ENCODE data around the gene CNTN2.

CNTN2 gene, protein sequence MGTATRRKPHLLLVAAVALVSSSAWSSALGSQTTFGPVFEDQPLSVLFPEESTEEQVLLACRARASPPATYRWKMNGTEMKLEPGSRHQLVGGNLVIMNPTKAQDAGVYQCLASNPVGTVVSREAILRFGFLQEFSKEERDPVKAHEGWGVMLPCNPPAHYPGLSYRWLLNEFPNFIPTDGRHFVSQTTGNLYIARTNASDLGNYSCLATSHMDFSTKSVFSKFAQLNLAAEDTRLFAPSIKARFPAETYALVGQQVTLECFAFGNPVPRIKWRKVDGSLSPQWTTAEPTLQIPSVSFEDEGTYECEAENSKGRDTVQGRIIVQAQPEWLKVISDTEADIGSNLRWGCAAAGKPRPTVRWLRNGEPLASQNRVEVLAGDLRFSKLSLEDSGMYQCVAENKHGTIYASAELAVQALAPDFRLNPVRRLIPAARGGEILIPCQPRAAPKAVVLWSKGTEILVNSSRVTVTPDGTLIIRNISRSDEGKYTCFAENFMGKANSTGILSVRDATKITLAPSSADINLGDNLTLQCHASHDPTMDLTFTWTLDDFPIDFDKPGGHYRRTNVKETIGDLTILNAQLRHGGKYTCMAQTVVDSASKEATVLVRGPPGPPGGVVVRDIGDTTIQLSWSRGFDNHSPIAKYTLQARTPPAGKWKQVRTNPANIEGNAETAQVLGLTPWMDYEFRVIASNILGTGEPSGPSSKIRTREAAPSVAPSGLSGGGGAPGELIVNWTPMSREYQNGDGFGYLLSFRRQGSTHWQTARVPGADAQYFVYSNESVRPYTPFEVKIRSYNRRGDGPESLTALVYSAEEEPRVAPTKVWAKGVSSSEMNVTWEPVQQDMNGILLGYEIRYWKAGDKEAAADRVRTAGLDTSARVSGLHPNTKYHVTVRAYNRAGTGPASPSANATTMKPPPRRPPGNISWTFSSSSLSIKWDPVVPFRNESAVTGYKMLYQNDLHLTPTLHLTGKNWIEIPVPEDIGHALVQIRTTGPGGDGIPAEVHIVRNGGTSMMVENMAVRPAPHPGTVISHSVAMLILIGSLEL

GRCh38 chr1:205042911-205043806, at the start of gene CNTN2:
CNTN2 (plus strand) TSS chr1:205043212; CDS start chr1:205053186, 9,974 bp downstream.
- H3K4me3 ChIP-seq (ENCODE audit: low read depth, low read length): no peak within 1 kb of the TSS

DNA sequence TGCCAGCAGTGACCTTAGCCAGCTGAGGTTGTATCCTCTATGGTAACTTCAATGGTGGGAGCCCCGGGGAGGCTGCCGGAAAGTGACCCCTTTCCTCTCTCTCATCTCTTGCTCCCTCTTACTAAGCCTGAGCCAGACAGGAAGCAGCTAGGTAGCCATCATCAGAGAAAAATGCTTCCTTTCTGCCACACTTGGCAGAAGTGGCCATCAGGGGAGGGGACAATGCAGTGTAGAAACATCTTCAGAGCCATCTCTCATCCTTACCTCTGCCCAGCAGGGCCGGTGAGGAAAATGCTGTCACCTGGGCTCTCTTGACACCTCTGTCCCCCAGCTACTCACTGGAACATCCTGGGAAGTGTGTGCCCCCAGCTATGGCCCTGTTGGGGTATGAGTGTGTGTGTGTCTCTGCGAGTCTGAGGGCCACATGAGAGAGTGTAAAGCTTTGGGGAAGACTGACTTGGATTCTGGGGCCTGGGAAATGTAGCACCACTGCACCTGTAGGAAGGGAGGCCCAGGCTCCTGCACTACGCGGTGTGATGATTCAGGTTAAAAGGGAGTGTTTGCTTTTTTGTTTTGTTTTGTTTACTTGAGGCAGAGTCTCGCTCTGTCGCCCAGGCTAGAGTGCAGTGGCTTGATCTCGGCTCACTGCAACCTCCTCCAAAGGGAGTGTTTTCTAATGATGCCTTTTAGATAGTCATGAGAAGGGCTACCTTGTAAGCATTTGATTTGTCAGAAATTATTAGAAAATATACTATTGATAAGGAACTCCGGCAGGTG, 48.7 kb upstream of the CNTN2 start:
- no peak overlapping the region for H3K4me3 ChIP-seq (ENCODE audit: low read depth, low read length)

GRCh38 chr1:204996981-204997380, 46.0 kb upstream of the CNTN2 start:
- no peak overlapping the region for H3K4me3 ChIP-seq (ENCODE audit: low read depth, low read length)

- no peak overlapping the region for H3K4me3 ChIP-seq (ENCODE audit: low read depth, low read length)
Observed at GRCh38 chr1:204997591-204998355, 45.2 kb upstream of the CNTN2 start.

GRCh38 chr1:205001162-205001561, 41.9 kb upstream of the CNTN2 start:
- H3K4me3 ChIP-seq (ENCODE audit: low read depth, low read length): no peak overlapping the region

DNA sequence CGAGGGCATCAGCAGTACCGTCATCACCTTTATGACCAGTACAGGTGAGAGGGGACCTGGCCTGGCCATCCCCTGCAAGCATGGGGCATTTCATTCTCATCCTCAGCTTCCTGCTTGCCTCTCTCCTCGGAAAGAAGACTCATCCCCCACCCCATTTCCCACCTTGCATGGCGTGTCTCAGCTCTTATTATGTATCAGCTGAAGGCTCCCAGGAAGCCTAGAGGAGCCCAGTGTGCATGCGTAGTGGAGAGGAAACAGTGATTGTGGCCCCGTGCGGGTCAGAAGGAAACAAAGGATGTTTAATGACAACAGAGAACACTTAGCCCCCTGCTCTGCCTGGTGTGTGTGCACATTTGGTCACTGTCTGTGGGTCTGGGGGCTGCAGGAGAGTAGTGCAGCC, 40.3 kb upstream of the CNTN2 start:
- H3K4me3 ChIP-seq (ENCODE audit: low read depth, low read length): no peak overlapping the region

GRCh38 chr1:205003358-205004131, 39.5 kb upstream of the CNTN2 start:
- H3K4me3 ChIP-seq (ENCODE audit: low read depth, low read length): no peak overlapping the region

GRCh38 chr1:205004351-205004750, 38.7 kb upstream of the CNTN2 start:
- H3K4me3 ChIP-seq (ENCODE audit: low read depth, low read length): no peak overlapping the region

DNA sequence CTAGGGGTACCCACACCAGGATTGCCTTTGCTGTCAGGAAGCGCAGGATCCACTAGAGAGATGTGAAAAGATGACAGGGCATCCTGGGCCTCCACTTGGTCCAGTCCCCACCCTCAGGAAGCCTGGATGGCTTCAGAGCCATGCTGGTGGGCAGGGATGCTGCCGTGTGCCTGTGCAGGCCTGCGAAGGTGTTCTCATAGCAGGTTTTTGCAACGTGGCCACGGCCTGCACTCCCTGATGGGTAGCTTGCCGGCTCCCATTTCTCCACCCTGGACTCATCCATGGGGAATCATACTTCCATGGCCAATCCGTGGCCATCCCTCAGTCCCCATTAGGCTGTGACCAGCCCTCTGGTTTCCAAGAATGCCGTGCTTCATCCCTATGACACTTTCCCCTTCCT, 34.1 kb upstream of the CNTN2 start:
- H3K4me3 ChIP-seq (ENCODE audit: low read depth, low read length): no peak overlapping the region

- no peak overlapping the region for H3K4me3 ChIP-seq (ENCODE audit: low read depth, low read length)
Observed at GRCh38 chr1:205009670-205010069, 33.3 kb upstream of the CNTN2 start.

- H3K4me3 ChIP-seq (ENCODE audit: low read depth, low read length): no peak overlapping the region
Observed at GRCh38 chr1:205012391-205013140, 30.4 kb upstream of the CNTN2 start.

DNA sequence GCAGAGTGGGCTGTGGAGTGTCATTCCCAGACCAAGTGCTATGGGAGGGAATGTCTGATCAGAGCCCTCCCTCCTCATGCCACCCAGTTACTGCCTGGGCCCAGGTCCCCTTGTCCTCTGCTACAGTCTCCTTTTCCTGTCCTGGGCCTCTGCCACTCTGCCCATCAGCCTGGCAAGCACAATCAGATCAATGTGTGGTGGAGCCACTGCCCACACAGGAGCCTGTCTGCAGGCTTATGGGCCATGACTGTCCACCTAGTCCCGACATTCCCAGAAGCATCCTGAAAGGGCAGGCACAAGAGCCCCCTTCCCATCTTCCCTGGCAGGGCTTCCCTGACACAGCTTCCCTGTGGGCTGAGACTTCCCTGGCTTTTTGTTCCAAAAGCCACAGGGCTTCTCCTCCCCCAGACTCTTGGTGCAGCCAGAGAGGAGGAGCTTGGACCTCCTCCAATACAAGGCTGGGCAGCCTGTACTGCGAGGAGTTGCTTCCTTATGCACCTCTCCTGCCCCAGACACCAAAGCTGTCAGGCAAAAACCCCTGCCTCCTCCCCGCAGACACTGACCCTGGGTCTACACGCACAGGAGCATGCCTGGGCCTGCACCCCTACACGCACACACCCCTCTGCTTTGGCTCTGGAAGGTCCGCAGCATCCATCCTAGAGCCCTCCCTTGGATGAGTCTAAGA, 29.2 kb upstream of the CNTN2 start:
- H3K4me3 ChIP-seq (ENCODE audit: low read depth, low read length): no peak overlapping the region

DNA sequence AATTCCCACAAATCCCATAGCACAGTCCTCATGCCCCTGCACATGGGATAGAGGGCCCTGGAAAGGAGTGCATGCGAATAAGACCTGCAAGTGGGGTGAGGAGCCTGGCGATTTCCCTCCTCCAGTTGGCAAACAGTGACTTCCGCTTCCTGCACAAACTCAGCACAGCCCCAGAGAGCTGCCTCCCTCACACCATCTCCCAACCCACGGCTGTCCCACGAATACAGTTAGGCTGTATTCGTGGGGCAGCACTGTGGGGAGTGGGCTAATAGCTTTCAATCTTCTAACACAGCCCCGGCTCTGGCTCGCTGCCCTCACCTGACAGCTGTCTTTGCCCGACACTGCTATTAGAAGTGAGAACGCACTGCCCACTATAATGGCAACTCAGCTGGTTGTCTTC, 28.2 kb upstream of the CNTN2 start:
- no peak overlapping the region for H3K4me3 ChIP-seq (ENCODE audit: low read depth, low read length)

DNA sequence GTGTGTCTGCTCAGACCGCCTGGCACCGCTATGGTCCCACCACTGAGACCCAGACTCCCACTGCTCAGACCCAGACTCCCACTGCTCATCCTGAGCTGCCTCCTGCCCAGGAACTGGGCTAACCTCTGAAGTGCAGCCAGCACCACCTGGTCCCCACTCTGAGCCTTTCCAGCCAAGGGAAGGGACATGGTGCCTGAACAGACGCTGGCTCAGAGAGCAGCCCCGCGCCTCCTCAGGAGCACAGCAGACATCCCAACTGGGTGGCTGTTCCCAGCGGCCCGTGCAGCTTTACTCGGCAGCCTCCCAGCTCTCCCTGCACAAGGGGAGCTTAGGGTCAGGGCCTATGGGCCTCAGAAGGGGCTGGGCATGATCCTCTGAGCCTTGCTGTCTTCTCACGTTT, 27.8 kb upstream of the CNTN2 start:
- H3K4me3 ChIP-seq (ENCODE audit: low read depth, low read length): no peak overlapping the region

- no peak overlapping the region for H3K4me3 ChIP-seq (ENCODE audit: low read depth, low read length)
Observed at GRCh38 chr1:205016075-205016474, 26.9 kb upstream of the CNTN2 start.

GRCh38 chr1:205016584-205016983, 26.4 kb upstream of the CNTN2 start:
- no peak overlapping the region for H3K4me3 ChIP-seq (ENCODE audit: low read depth, low read length)

GRCh38 chr1:205017001-205017400, 26.0 kb upstream of the CNTN2 start:
- no peak overlapping the region for H3K4me3 ChIP-seq (ENCODE audit: low read depth, low read length)
